ENCODE results near the gene C19orf53. TPM values are rescaled to one million over a fixed set of nuclear protein-coding genes. Genes with fewer than 3 reads are reported as not detected.
A peak's percentile ranks its signal among the peaks of the same experiment; 100 is the strongest.

The C19orf53 gene
- total and polyA plus RNA-seq, 10 of the 15 experiments (the other 5 are each of a cell fraction or from before 2014, with no cell fraction given) = 109 to 449 (median 218) TPM

- H3K79me2 ChIP-seq (ENCODE audit: control insufficient read depth, insufficient read depth, low read length) = peaks cover 19% of the 10 kb centered on the region
- no peaks in the 10 kb centered on the region for H4K20me1 ChIP-seq (ENCODE audit: control insufficient read depth, insufficient read depth)
- peak overlapping the region; percentile 61 for H2AFZ ChIP-seq (ENCODE audit: control insufficient read depth, low read depth, low read length)
- no peaks in the 10 kb centered on the region for H3K9me3 ChIP-seq (replicated peaks; ENCODE audit: control insufficient read depth, insufficient read depth, low read length)
- ChIA-PET SMC1A (ENCODE audit: uncharacterized antibody, unreplicated experiment) (interaction anchor here (2.0 kb wide), 1 partner anchor 9 kb away, joined by 6 read pairs; the partner anchor contains the start of gene C19orf53), RAD21 (ENCODE audit: unreplicated experiment) (interaction anchor here (1.4 kb wide), 1 partner anchor 8 kb away, joined by 7 read pairs; the partner anchor contains the start of gene C19orf53), POLR2A (interaction anchor here (0.5 to 2.9 kb wide), 2 partner anchors 9 to 83 kb away, joined by 6 to 17 read pairs; partner anchors contain the start of gene C19orf53), CTCF (interaction anchor here (1.0 kb wide), 1 partner anchor 17 kb away, joined by 3 read pairs; a partner anchor contains a TSS)
- H3K27ac ChIP-seq (ENCODE audit: control insufficient read depth, insufficient read depth) = 0 out of 2 replicates have a peak overlapping the region, but pooled peaks have one; percentile 20
- H3K36me3 ChIP-seq (ENCODE audit: control insufficient read depth in 2 of 2, insufficient read depth in 2 of 2, low read length in 1 of 2) = peaks cover 3 to 4% of the 10 kb centered on the region in 2 experiments; a peak in 3 of 4 replicates
- peak overlapping the region; percentile 83 for H3K4me3 ChIP-seq
- TSS peak; percentile 61 for BruUV-seq (replicated peaks)
- TF ChIP-seq ATF7 (IDR thresholded peaks at IDR 0.05; ENCODE audit: low read depth) (no peak), BHLHE40 (IDR thresholded peaks at IDR 0.05; ENCODE audit: borderline replicate concordance in 1 of 2, low read depth in 2 of 2, low read length in 1 of 2) (peak in 1 of 2 experiments; percentile 24; a peak in 1 of 4 replicates)
- TF ChIP-seq, protein P1, sequence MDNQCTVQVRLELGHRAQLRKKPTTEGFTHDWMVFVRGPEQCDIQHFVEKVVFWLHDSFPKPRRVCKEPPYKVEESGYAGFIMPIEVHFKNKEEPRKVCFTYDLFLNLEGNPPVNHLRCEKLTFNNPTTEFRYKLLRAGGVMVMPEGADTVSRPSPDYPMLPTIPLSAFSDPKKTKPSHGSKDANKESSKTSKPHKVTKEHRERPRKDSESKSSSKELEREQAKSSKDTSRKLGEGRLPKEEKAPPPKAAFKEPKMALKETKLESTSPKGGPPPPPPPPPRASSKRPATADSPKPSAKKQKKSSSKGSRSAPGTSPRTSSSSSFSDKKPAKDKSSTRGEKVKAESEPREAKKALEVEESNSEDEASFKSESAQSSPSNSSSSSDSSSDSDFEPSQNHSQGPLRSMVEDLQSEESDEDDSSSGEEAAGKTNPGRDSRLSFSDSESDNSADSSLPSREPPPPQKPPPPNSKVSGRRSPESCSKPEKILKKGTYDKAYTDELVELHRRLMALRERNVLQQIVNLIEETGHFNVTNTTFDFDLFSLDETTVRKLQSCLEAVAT (IDR thresholded peaks at IDR 0.05) = 0 out of 2 replicates have a peak, but pooled peaks have one; percentile 53
- no peaks in the 10 kb centered on the region for H3K27me3 ChIP-seq (replicated peaks in 1 of 2; ENCODE audit: control insufficient read depth in 2 of 2, insufficient read depth in 2 of 2, low read length in 1 of 2)
- no peaks in the 10 kb centered on the region for H3K4me1 ChIP-seq (ENCODE audit: control insufficient read depth, insufficient read depth, low read length)
- in situ Hi-C loops (cut with MboI) (no loop called here), intact Hi-C loops (cut with micrococcal nuclease; ENCODE audit: unreplicated experiment) (no loop called here)
- no peak for FAIRE-seq
- H3K4me2 ChIP-seq (ENCODE audit: control insufficient read depth, insufficient read depth) = peak overlapping the region; percentile 94
- 70% methylated on average over 19 of the region's 19 CpGs for WGBS (ENCODE audit: insufficient coverage, insufficient replicate concordance, low lambda C conversion rate, missing lambda C conversion rate)
- H3K9ac ChIP-seq (ENCODE audit: control insufficient read depth, insufficient read depth, low read length) = peak overlapping the region; percentile 71
- DNase-seq (ENCODE audit: low read depth, low spot score) = no peak
- peak; percentile 11; the same call in 2 of the 3 replicates for ATAC-seq
Measured at GRCh38 chr19:13765395-13766094, 8.7 kb upstream of the C19orf53 start.

Measured in GM12878 (cell line).